Glomerular visceral epithelial cell (primary cell): Measurements from ENCODE around the gene COLQ.
A peak's percentile ranks its signal among the peaks of the same experiment; 100 is the strongest.
"Not testable (repeated sequence)": the region's sequence is repeated elsewhere in the genome, so short reads cannot be mapped to it uniquely, and the experiment has no call there.

Source experiments
- DNase-seq: peaks from one replicate; pipeline ENCODE4 v3.0.0-alpha.2; 2016; ENCODE audit errors: extremely low spot score

The COLQ gene

GRCh38 chr3:15427182-15427880 is 94.2 kb downstream of the COLQ start, which contains the start of the genes EAF1 and METTL6:
EAF1 (plus strand) TSS chr3:15427598; CDS start chr3:15427780, 182 bp downstream.
METTL6 (minus strand) TSS chr3:15427544; CDS start chr3:15426511, 1,033 bp downstream.
- DNase-seq = peak; percentile 77

- no peak for DNase-seq
Observed at GRCh38 chr3:15426579-15427118, 94.9 kb downstream of the COLQ start.

- no peak for DNase-seq
Observed at GRCh38 chr3:15420871-15421270, 100.6 kb downstream of the COLQ start.

GRCh38 chr3:15410966-15411365 is 110.5 kb downstream of the COLQ start:
- not testable (repeated sequence) for DNase-seq

- no peak for DNase-seq
Observed at GRCh38 chr3:15409774-15410173, 111.7 kb downstream of the COLQ start.

- no peak for DNase-seq
Observed at GRCh38 chr3:15409239-15409638, 112.3 kb downstream of the COLQ start.

GRCh38 chr3:15405448-15406050 is 116.0 kb downstream of the COLQ start:
- peak; percentile 49 for DNase-seq

- no peak for DNase-seq
Observed at GRCh38 chr3:15404767-15405166, 116.7 kb downstream of the COLQ start.

GRCh38 chr3:15403965-15404364 is 117.5 kb downstream of the COLQ start:
- no peak for DNase-seq

GRCh38 chr3:15403495-15403894 is 118.0 kb downstream of the COLQ start:
- DNase-seq = no peak

GRCh38 chr3:15401936-15402335 is 119.6 kb downstream of the COLQ start:
- no peak for DNase-seq
